MCF 10A (cell line): ENCODE measurements around the gene RHBDD3. TPM values are rescaled to one million over a fixed set of nuclear protein-coding genes. Genes with fewer than 3 reads are reported as not detected.

Experiments
- BruUV-seq: library from RNA; stranded (reverse); fragments of 400-500 nt; replicated peaks from 2 replicates; lab custom pipeline; 2021; lab: Mats Ljungman, UMichigan
- CTCF ChIA-PET: fragments of 300-600 bp; sonication (Branson Sonifier 250); formaldehyde crosslinking; extraction: SDS; loops from one replicate; lab custom pipeline; 2021; ENCODE audit warnings: antibody characterized with exemption, inconsistent platforms; lab: Yijun Ruan, JAX
- POLR2A ChIA-PET: fragments of 300-600, 350-650 bp; sonication (Branson Sonifier 250); formaldehyde crosslinking; extraction: SDS; loops from one replicate; lab custom pipeline; 2020; ENCODE audit warnings: antibody characterized with exemption, inconsistent platforms; lab: Yijun Ruan, JAX
- DNase-seq: peaks from one replicate; pipeline ENCODE4 v3.0.0-alpha.2; 2018; ENCODE audit not compliant: unreplicated experiment
- H3K27ac Mint-ChIP-seq: one replicate; pipeline ENCODE4 v1.8.0; 2022; ENCODE audit warnings: mild to moderate bottlenecking, low read depth, mixed read lengths; ENCODE audit not compliant: unreplicated experiment
- H3K27me3 Mint-ChIP-seq: one replicate; pipeline ENCODE4 v1.8.0; 2022; ENCODE audit warnings: mixed read lengths; ENCODE audit not compliant: insufficient read depth, unreplicated experiment
- H3K36me3 Mint-ChIP-seq: one replicate; pipeline ENCODE4 v1.8.0; 2022; ENCODE audit warnings: mild to moderate bottlenecking, moderate library complexity, mixed read lengths; ENCODE audit not compliant: insufficient read depth, unreplicated experiment
- H3K4me1 Mint-ChIP-seq: one replicate; pipeline ENCODE4 v1.8.0; 2022; ENCODE audit warnings: mixed read lengths; ENCODE audit not compliant: insufficient read depth, unreplicated experiment
- H3K4me3 Mint-ChIP-seq: one replicate; pipeline ENCODE4 v1.8.0; 2022; ENCODE audit warnings: mild to moderate bottlenecking, moderate library complexity, mixed read lengths; ENCODE audit not compliant: unreplicated experiment
- H3K9me3 Mint-ChIP-seq: one replicate; pipeline ENCODE4 v1.8.0; 2022; ENCODE audit warnings: mixed read lengths; ENCODE audit not compliant: unreplicated experiment
- CTCF ChIP-seq: fragments of 200-600 bp; IDR thresholded peaks from one replicate; pipeline ENCODE4 v1.8.0; 2022; ENCODE audit warnings: antibody characterized with exemption, mild to moderate bottlenecking; ENCODE audit not compliant: unreplicated experiment
- intact Hi-C: fragments of 100-400 bp; cut with micrococcal nuclease; formaldehyde crosslinking; loops from 2 replicates; pipeline ENCODE4 v1.14.1; 2022
- total RNA-seq: library from RNA; stranded (reverse); gene quantifications from 2 replicates; pipeline ENCODE4 v1.2.3, GENCODE V29; 2022

The RHBDD3 gene
- total RNA-seq, 1 experiment from 2014 or later, result 32.5 TPM

GRCh38 chr22:29214232-29214631 lies 53.5 kb downstream of the RHBDD3 start:
- no peak for TF ChIP-seq CTCF
- ChIA-PET POLR2A (no interaction called here), CTCF (no interaction called here)
- Mint-ChIP-seq H3K9me3 (no peaks in the 10 kb centered on the region), H3K36me3 (peaks cover 5% of the 10 kb centered on the region), H3K27ac (no peak overlapping the region), H3K4me3 (no peak overlapping the region), H3K27me3 (no peaks in the 10 kb centered on the region), H3K4me1 (peaks cover 4% of the 10 kb centered on the region)
- DNase-seq, result no peak
- intact Hi-C loops, result no loop called here
- BruUV-seq, result no TSS peak

GRCh38 chr22:29213493-29213892 lies 54.3 kb downstream of the RHBDD3 start:
- TF ChIP-seq CTCF, result no peak
- Mint-ChIP-seq H3K4me3 (no peak overlapping the region), H3K27me3 (no peaks in the 10 kb centered on the region), H3K27ac (no peak overlapping the region), H3K36me3 (peaks cover 7% of the 10 kb centered on the region), H3K4me1 (peaks cover 4% of the 10 kb centered on the region), H3K9me3 (no peaks in the 10 kb centered on the region)
- no TSS peak for BruUV-seq
- ChIA-PET CTCF (interaction anchor here (0.9 kb wide), 1 partner anchor 31 kb away, joined by 3 read pairs; no protein-coding TSS in a partner anchor), POLR2A (no interaction called here)
- DNase-seq, result no peak
- intact Hi-C loops, result no loop called here

GRCh38 chr22:29212743-29213142 lies 55.0 kb downstream of the RHBDD3 start:
- no peak overlapping the region for H3K4me3 Mint-ChIP-seq
- no peak overlapping the region for H3K27ac Mint-ChIP-seq
- peaks cover 7% of the 10 kb centered on the region for H3K36me3 Mint-ChIP-seq
- H3K27me3 Mint-ChIP-seq, result no peaks in the 10 kb centered on the region
- ChIA-PET POLR2A (interaction anchor here (0.7 kb wide), 1 partner anchor 269 kb away, joined by 3 read pairs; no protein-coding TSS in a partner anchor), CTCF (interaction anchor here (0.9 kb wide), 1 partner anchor 32 kb away, joined by 3 read pairs; no protein-coding TSS in a partner anchor)
- DNase-seq, result no peak
- peaks cover 4% of the 10 kb centered on the region for H3K4me1 Mint-ChIP-seq
- H3K9me3 Mint-ChIP-seq, result no peaks in the 10 kb centered on the region
- no TSS peak for BruUV-seq
- no peak for TF ChIP-seq CTCF
- intact Hi-C loops, result no loop called here

- H3K36me3 Mint-ChIP-seq, result peaks cover 7% of the 10 kb centered on the region
- no peaks in the 10 kb centered on the region for H3K9me3 Mint-ChIP-seq
- no peak for DNase-seq
- POLR2A ChIA-PET, result no interaction called here
- CTCF ChIA-PET, result interaction anchor here (0.5 to 0.6 kb wide), 2 partner anchors 74 to 382 kb away, joined by 3 read pairs; no protein-coding TSS in a partner anchor
- H3K4me1 Mint-ChIP-seq, result peaks cover 6% of the 10 kb centered on the region
- H3K27me3 Mint-ChIP-seq, result peaks cover 4% of the 10 kb centered on the region
- BruUV-seq, result no TSS peak
- H3K27ac Mint-ChIP-seq, result no peak overlapping the region
- no peak for TF ChIP-seq CTCF
- intact Hi-C loops, result no loop called here
- no peak overlapping the region for H3K4me3 Mint-ChIP-seq
Measured at GRCh38 chr22:29211466-29211865, 56.3 kb downstream of the RHBDD3 start.
